GM12872 (cell line): ENCODE results near the gene JAML.

Experiments used
- CTCF ChIP-seq: IDR thresholded peaks from 3 replicates; pipeline ENCODE4 v1.5.1; 2011; ENCODE audit warnings: low read depth, mild to moderate bottlenecking, low read length, moderate library complexity; ENCODE audit not compliant: insufficient read depth

JAML gene

GRCh38 chr11:118152552-118153471, 72.0 kb downstream of the JAML start, which contains the start of gene SCN4B:
Gene SCN4B (minus strand): TSS chr11:118152823. CDS start chr11:118152673, 150 bp downstream.
- TF ChIP-seq CTCF: no peak

GRCh38 chr11:118152020-118152551, 72.7 kb downstream of the JAML start:
- no peak for TF ChIP-seq CTCF

- TF ChIP-seq CTCF: no peak
Measured at GRCh38 chr11:118151431-118151830, 73.4 kb downstream of the JAML start.

GRCh38 chr11:118149493-118149892, 75.3 kb downstream of the JAML start:
- TF ChIP-seq CTCF: no peak

GRCh38 chr11:118148856-118149255, 76.0 kb downstream of the JAML start:
- no peak for TF ChIP-seq CTCF

GRCh38 chr11:118148240-118148639, 76.6 kb downstream of the JAML start:
- TF ChIP-seq CTCF: no peak

GRCh38 chr11:118147502-118147901, 77.3 kb downstream of the JAML start:
- TF ChIP-seq CTCF: no peak
